T47D (cell line): ENCODE data around the gene EML1.

Experiments used
- DNase-seq, 2 experiments: peaks; one replicate each; pipeline versions ENCODE4 v3.0.0 to v3.0.0-alpha.2; 2011 to 2012; ENCODE audit warnings: low read depth in 1 of 2, low spot score in 1 of 2
- JUND ChIP-seq: IDR thresholded peaks from 2 replicates; pipeline ENCODE4 v1.6.1; 2012; ENCODE audit warnings: low read depth
- in situ Hi-C: cut with HindIII; loops from 2 replicates; pipeline ENCODE4 v1.10.0; 2016; ENCODE audit warnings: low sequenced_read_pairs, low pct_unique_long_range_greater_than_20kb

EML1 gene

DNA sequence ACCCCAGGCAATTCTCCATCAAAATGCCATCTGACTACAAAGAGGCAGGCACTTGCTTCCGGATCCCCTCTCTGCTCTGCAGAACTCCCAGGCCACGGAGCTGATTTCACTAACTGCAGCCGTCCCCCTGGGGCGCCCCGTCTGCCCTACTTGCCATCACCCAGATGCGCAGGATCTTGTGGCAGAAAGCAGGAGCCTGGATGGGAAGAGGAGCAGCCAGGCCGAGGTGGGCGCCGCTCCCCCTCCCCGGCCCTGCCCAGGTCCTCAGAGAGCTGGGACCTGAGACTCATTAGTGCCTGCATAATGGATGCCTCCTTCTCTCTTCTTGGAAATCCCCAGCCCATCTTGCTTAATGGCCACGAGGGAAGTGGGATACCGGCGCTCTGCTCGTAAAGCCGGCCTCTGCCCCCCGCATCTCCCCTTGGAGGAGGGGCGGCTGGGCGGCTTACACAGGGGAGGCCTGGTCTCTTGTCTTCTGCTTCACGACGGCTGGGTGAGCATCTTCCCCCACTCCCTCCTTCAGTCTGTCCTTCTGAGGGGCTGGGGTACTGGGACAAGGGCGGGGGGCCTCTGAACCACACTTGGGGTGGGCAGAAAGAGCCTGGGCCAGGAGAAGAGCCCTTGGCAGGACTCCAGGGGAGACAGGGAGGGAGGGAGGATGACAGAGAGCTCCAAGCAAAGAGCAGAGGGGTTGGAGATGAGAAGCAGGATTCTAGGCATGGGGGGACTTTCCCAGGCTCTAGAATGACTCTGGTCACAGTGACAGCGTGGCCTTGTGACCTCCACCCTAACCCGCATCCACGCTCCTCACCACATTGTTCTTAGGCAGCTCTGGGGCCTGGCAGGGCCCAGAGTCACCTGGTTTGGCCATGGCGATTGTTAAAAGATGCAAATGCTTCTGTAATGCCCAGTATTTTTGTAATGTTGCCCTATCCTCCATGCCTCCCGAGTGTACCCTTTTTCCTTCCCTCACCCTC is 19.4 kb upstream of the EML1 start:
- DNase-seq: no peak
- TF ChIP-seq JUND: no peak
- in situ Hi-C loops: no loop called here

- TF ChIP-seq JUND: no peak
- in situ Hi-C loops: no loop called here
- DNase-seq: no peak
Measured at GRCh38 chr14:99774556-99775307, 18.5 kb upstream of the EML1 start.

DNA sequence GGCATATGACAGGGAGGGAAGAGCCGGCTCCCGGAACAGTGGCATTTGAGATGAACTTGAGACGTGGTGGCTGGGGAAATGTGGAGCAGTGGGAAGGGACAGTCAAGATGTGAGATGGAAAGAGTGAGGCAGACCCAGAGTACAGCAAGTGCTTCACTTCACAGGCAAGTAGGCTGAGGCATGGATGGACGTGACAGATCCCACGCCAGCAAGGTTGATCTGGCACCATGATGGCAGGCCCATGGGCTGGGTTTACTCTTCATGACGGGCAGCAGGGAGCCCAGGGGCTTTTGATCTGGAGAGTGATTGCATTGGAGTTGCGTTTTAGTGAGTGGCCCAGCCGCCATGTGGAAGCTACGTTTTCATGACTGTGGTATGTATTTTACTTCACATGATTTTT is 17.9 kb upstream of the EML1 start:
- no peak for TF ChIP-seq JUND
- DNase-seq: no peak
- in situ Hi-C loops: no loop called here

- TF ChIP-seq JUND: no peak
- in situ Hi-C loops: no loop called here
- no peak for DNase-seq
Measured at GRCh38 chr14:99777951-99778350, 15.3 kb upstream of the EML1 start.

GRCh38 chr14:99779751-99780150 is 13.5 kb upstream of the EML1 start:
- TF ChIP-seq JUND: no peak
- in situ Hi-C loops: no loop called here
- no peak for DNase-seq

- no peak for TF ChIP-seq JUND
- DNase-seq: peak in 1 of 2 experiments; percentile 53
- in situ Hi-C loops: no loop called here
Measured at GRCh38 chr14:99780690-99781089, 12.5 kb upstream of the EML1 start.

- no peak for DNase-seq
- no peak for TF ChIP-seq JUND
- in situ Hi-C loops: no loop called here
Measured at GRCh38 chr14:99781091-99781490, 12.1 kb upstream of the EML1 start.

DNA sequence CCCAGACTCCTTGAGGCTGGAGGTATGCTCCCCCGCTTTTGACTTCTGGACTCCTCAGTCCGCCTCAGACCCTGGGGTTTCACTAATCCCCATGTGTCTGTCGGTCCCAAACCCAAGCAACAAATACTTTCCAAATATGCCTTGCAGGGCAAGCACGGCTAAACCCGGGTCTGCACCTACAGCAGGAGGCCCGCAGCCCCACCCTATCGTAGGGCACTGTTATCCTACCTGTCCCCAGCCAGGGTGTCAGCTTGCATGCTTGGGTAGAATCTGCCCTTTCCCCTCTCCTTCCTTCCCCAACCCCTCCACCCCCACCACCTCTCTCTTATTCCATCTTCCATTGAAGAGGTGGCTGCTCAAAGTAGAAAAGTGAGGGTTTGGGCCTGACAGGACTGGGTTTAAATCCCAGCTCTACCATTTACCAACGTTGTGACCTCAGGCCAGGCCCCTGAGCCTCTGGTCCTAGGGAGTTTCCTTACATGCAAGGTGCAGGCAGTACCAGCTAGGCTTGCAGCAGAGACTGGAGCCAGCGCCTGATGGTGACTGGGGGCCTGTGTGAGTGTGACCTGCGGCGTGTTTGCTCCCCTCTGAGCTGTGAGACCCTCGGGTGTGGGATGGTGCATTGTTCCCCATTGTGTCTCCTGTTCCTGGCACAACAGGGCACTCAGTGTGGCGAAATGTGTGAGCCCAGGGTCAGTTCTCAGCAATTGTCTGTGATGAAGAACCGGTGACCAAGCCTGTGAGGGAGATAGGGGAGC is 11.2 kb upstream of the EML1 start:
- DNase-seq: no peak
- in situ Hi-C loops: no loop called here
- TF ChIP-seq JUND: no peak

DNA sequence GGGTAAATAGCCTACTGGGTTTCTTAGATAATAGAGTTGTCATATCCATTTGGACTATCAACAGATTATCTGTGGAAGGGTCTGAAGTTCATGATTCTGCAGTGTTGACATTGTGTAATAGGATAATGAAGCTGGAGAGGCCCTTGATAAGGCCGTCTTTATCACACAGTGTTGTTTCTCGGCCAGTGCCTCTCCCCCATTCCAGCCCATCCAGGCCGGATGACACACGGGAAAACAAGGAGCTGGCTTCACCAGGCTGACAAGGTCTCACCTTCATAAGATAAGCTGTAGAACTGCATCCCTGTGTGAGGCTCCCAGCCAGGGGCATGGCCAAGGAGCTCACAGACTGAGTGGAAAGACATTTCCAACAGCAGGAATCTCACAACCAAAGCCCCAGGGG is 8.7 kb upstream of the EML1 start:
- in situ Hi-C loops: no loop called here
- no peak for DNase-seq
- no peak for TF ChIP-seq JUND

- in situ Hi-C loops: no loop called here
- no peak for TF ChIP-seq JUND
Measured at GRCh38 chr14:99785426-99785825, 7.8 kb upstream of the EML1 start.

DNA sequence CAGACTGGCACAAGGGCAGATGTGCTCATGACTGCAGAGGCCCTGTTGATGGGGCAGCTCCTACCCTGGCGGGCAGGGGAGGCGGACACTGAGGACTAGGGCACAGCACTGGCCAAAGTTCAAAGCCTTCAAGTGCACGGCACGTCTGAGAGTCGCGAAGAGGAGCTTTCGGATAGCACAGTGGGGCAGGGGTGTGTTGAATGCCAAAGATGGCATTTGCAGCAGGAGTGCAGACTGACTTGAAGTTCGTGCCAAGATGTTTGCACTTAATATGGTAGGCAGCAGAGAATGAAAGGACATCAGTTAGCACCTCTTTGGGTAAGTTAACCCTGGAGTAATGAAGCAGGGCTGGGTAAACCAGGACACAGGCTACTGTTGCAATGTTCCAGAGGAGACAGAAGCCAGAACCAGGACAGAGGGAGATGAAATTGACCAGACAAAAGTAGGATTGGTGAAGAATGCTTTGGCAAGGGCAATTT is 6.7 kb upstream of the EML1 start:
- in situ Hi-C loops: no loop called here
- TF ChIP-seq JUND: no peak
- DNase-seq: no peak

More at GRCh38 chr14:99785426-99785825, 7.8 kb upstream of the EML1 start:
- no peak for DNase-seq

GRCh38 chr14:99788713-99789112 is 4.5 kb upstream of the EML1 start:
- DNase-seq: no peak
- in situ Hi-C loops: no loop called here
- TF ChIP-seq JUND: no peak
